ENCODE results near the gene SUMO4. TPM values are rescaled to one million over a fixed set of nuclear protein-coding genes. Genes with fewer than 3 reads are reported as not detected.

Gene SUMO4
- total and polyA plus RNA-seq, 2 of the 8 experiments (the other 6 are each of a cell fraction or from before 2014, with no cell fraction given), result 0.09 to 1.3 TPM

DNA sequence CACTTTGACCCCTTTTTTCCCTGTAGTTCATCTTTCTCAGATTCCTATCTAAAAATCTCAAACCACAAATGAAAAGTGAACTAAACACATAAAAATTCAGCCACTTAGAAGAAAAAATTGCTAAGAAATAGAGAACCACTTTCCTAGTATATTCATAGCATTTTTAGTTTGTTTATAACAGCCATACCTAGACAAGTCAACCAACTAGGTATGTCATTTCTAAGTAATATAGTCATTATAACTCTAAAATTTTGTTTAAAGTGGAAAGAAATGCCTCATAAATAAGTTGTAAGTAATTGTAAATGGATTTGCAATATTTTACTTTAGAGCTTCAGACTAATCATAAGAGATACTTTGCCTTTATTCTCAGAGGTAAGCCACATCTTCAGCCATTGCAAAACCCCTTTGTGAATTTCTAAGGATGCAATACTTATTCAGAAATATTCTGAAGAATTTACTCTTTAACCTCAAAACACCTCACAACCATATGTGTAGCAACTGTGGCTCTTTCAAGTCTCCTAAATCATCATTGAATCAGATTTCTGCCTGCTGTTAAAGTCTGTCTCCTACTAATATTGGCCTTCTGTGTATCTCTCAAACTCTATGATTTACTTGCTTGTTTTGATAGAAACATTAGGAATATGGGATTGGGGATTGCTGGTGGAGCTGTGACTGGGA is 6.9 kb upstream of the SUMO4 start:
- Histone ChIP-seq H2BK12ac (ENCODE audit: low read depth, low read length) (no peak overlapping the region), H2BK5ac (ENCODE audit: low read depth, low read length) (no peak overlapping the region), H3K4me3 (ENCODE audit: extremely low read depth in 1 of 4, insufficient read depth in 2 of 4, low read depth in 3 of 4, low read length in 4 of 4) (no peak overlapping the region), H4K8ac (ENCODE audit: extremely low read depth, insufficient read depth, low read length) (no peak overlapping the region), H3K23ac (ENCODE audit: insufficient read length) (no peak overlapping the region), H3K9ac (replicated peaks in 1 of 4; ENCODE audit: extremely low read depth in 1 of 4, low read depth in 3 of 4, low read length in 3 of 4) (no peak overlapping the region), H4K5ac (ENCODE audit: insufficient read length, low read depth, low read length) (no peak overlapping the region), H3K79me2 (ENCODE audit: control insufficient read depth in 1 of 2, insufficient read depth in 2 of 2, low read length in 2 of 2) (peaks cover 0 to 24% of the 10 kb centered on the region in 2 experiments; a peak in 1 of 4 replicates), H2BK120ac (replicated peaks; ENCODE audit: low read depth, low read length) (no peak overlapping the region), H2AK5ac (ENCODE audit: low read depth, low read length) (no peak overlapping the region), H3K4me1 (replicated peaks in 1 of 4; ENCODE audit: control insufficient read depth in 3 of 4, insufficient read depth in 4 of 4, low read length in 3 of 4) (no peaks in the 10 kb centered on the region), H3K27ac (ENCODE audit: low read depth, low read length) (no peak overlapping the region), H3K79me1 (ENCODE audit: low read depth, low read length) (no peaks in the 10 kb centered on the region; the same call in 1 of the 2 replicates), H2BK20ac (ENCODE audit: low read length) (no peak overlapping the region), H4K20me1 (replicated peaks in 1 of 2; ENCODE audit: control insufficient read depth in 1 of 2, insufficient read depth in 2 of 2, low read length in 2 of 2) (no peaks in the 10 kb centered on the region), H3K9me3 (ENCODE audit: insufficient read depth in 2 of 2, low read depth in 1 of 2, low read length in 1 of 2) (no peaks in the 10 kb centered on the region), H3K4ac (replicated peaks; ENCODE audit: insufficient read length, low read depth, low read length) (no peak overlapping the region), H3K56ac (replicated peaks; ENCODE audit: insufficient read length, low read depth, low read length) (no peak overlapping the region), H2AFZ (ENCODE audit: low read length) (no peak overlapping the region), H3K14ac (ENCODE audit: insufficient read length) (no peak overlapping the region), H4K91ac (replicated peaks; ENCODE audit: insufficient read length, low read length) (no peak overlapping the region), H3K36me3 (ENCODE audit: control insufficient read depth in 2 of 4, insufficient read depth in 4 of 4, low read length in 3 of 4) (peaks cover 0 to 4% (median 2%) of the 10 kb centered on the region in 4 experiments; a peak in 3 of 8 replicates), H3K27me3 (replicated peaks in 1 of 4; ENCODE audit: control insufficient read depth in 3 of 4, extremely low read depth in 1 of 4, insufficient read depth in 3 of 4, low read length in 3 of 4) (no peaks in the 10 kb centered on the region), H3K18ac (ENCODE audit: extremely low read depth, low read length) (no peak overlapping the region), H2BK15ac (ENCODE audit: low read length) (no peak overlapping the region), H3K4me2 (ENCODE audit: insufficient read depth in 1 of 2, low read depth in 2 of 2, low read length in 2 of 2) (no peak overlapping the region), H3K23me2 (ENCODE audit: low read depth, low read length) (no peaks in the 10 kb centered on the region)
- ChIA-PET CTCF (ENCODE audit: partially characterized antibody) (no interaction called here), POLR2A (ENCODE audit: partially characterized antibody) (interaction anchor here (1.3 kb wide), 1 partner anchor 78 kb away, joined by 3 read pairs; no protein-coding TSS in a partner anchor)
- FAIRE-seq (no peak), DNase-seq (ENCODE audit: low read depth in 1 of 2, low spot score in 2 of 2) (no peak)
- TF ChIP-seq NANOG (IDR thresholded peaks at IDR 0.05; ENCODE audit: insufficient read depth, low read depth, low read length, poor library complexity, severe bottlenecking), result no peak
- TF ChIP-seq BACH1 (IDR thresholded peaks at IDR 0.05; ENCODE audit: low read length), result no peak
- no peak for TF ChIP-seq EGR1 (IDR thresholded peaks at IDR 0.05; ENCODE audit: borderline replicate concordance, low read depth, low read length)
- TF ChIP-seq KDM5A (IDR thresholded peaks at IDR 0.05; ENCODE audit: low read length), result no peak
- no peak for TF ChIP-seq CBX8 (IDR thresholded peaks at IDR 0.05; ENCODE audit: borderline replicate concordance, low read depth, low read length)
- TF ChIP-seq, protein P1, sequence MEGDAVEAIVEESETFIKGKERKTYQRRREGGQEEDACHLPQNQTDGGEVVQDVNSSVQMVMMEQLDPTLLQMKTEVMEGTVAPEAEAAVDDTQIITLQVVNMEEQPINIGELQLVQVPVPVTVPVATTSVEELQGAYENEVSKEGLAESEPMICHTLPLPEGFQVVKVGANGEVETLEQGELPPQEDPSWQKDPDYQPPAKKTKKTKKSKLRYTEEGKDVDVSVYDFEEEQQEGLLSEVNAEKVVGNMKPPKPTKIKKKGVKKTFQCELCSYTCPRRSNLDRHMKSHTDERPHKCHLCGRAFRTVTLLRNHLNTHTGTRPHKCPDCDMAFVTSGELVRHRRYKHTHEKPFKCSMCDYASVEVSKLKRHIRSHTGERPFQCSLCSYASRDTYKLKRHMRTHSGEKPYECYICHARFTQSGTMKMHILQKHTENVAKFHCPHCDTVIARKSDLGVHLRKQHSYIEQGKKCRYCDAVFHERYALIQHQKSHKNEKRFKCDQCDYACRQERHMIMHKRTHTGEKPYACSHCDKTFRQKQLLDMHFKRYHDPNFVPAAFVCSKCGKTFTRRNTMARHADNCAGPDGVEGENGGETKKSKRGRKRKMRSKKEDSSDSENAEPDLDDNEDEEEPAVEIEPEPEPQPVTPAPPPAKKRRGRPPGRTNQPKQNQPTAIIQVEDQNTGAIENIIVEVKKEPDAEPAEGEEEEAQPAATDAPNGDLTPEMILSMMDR (IDR thresholded peaks at IDR 0.05; ENCODE audit: control extremely low read depth in 1 of 3, insufficient read depth in 1 of 3, low read depth in 1 of 3, low read length in 3 of 3), result no peak
- no peak for TF ChIP-seq MAFK (IDR thresholded peaks at IDR 0.05; ENCODE audit: low read depth, low read length)
- TF ChIP-seq TAF7 (optimal IDR thresholded peaks at IDR 0.05; ENCODE audit: borderline replicate concordance, low read depth, low read length), result no peak
- TF ChIP-seq TCF12 (IDR thresholded peaks at IDR 0.05; ENCODE audit: low read depth, low read length), result no peak
- no peak for TF ChIP-seq SUZ12 (IDR thresholded peaks at IDR 0.05; ENCODE audit: low read length)
- no peak for TF ChIP-seq NRF1 (IDR thresholded peaks at IDR 0.05; ENCODE audit: low read depth, low read length)
- TF ChIP-seq TAF1 (IDR thresholded peaks at IDR 0.05; ENCODE audit: low read depth, low read length), result no peak

All from H1 (cell line).